ENCODE results near the gene GPR171.

DNA sequence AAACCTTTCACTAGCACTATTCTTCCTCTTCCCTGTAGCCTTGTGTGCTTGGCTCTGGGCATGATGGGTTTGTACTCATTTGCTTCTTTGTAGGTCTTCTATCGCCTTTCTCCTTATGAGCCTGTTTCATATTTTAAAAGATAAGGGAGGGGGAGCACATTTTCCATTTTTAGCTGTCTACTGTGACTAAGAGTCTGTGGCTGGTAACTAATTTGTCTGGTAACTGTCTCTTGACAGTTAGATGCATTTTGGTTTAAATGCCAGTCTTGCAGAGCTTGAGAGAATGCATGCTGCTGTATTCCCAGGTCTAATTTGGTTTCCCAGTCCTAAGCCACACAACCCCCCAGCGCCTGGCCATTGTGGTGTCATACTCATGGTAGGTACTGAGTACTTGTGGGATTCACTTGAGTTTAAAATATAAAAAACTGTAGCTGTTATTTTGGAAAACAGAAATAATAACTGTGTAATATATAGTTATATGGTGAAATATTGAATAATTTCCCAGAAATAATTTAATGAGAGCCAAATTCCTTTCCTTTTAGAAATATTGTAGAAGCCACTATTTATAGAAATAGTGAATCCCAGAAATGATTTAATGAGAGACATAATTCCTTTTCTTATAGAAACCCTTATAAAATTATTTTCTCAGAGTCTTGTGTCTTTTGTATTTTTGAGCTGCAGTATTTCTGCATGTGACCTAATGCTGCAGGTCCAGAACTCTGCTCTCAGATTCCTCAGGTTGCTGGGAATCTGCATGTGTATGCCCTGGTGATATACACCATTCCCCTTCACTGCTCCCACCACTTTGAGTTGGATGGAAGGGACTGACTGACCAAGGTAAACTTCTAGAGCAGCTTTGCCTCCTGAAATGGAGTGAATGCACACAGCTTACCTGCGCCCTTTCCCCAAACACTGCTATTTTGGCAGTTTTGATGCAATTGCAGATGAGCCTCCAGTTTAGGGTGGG is 13.9 kb upstream of the GPR171 start:
- no peak for TF ChIP-seq EZH2 (IDR thresholded peaks at IDR 0.05; ENCODE audit: insufficient read depth, poor library complexity, severe bottlenecking)
- TF ChIP-seq EZH2phosphoT487 (IDR thresholded peaks at IDR 0.05; ENCODE audit: insufficient read depth, low read depth), result no peak

Data from GM23248 (cell line).